GM12878 (cell line): Measurements from ENCODE around the gene FAM53B. TPM values are rescaled to one million over a fixed set of nuclear protein-coding genes. Genes with fewer than 3 reads are reported as not detected.

Experiments
- ATAC-seq: fragments of 200-7000 bp; cut with Tn5 transposase; 3 replicates; pipeline ENCODE4 v1.9.1; 2020; ENCODE audit warnings: mild to moderate bottlenecking, moderate library complexity
- BruUV-seq: library from RNA; stranded (reverse); fragments of 400-500 nt; replicated peaks from 2 replicates; lab custom pipeline; 2021; lab: Mats Ljungman, UMichigan
- CTCF ChIA-PET: fragments of 300-600 bp; sonication (Branson Sonifier 250); formaldehyde crosslinking; extraction: SDS; loops from one replicate; lab custom pipeline; 2021; ENCODE audit warnings: inconsistent platforms; lab: Yijun Ruan, JAX
- POLR2A ChIA-PET: fragments of 350-600 bp; formaldehyde crosslinking; extraction: SDS; loops from one replicate; lab custom pipeline; 2021; ENCODE audit warnings: inconsistent platforms; lab: Charles Lee
- RAD21 ChIA-PET: fragments of 300-600 bp; sonication (Branson Sonifier 250); formaldehyde crosslinking; loops from one replicate; lab custom pipeline; 2023; ENCODE audit warnings: antibody characterized with exemption; ENCODE audit not compliant: unreplicated experiment; lab: Charles Lee
- SMC1A ChIA-PET: fragments of 300-600 bp; sonication (Branson Sonifier 250); formaldehyde crosslinking; loops from one replicate; lab custom pipeline; 2023; ENCODE audit not compliant: unreplicated experiment, uncharacterized antibody; lab: Charles Lee
- DNase-seq: peaks from one replicate; pipeline ENCODE4 v3.0.0-alpha.2; 2011; ENCODE audit warnings: low read depth, low spot score
- FAIRE-seq: peaks from 3 replicates; lab custom pipeline; 2011; peaks lifted over from hg19 to GRCh38; lab: Jason Lieb, UNC
- H2AFZ ChIP-seq: 2 replicates; pipeline ENCODE4 v1.6.0; 2011; ENCODE audit warnings: low read depth, low read length, control low read depth; ENCODE audit not compliant: control insufficient read depth
- H3K27ac ChIP-seq: 2 replicates; pipeline ENCODE4 v1.5.1; 2011; ENCODE audit warnings: control low read depth; ENCODE audit not compliant: control insufficient read depth, insufficient read depth
- H3K27me3 ChIP-seq, 2 experiments: replicated peaks in 1 of 2; 2 replicates each; pipeline versions ENCODE4 v1.6.0 to v1.6.1; 2011; ENCODE audit warnings: low read length in 1 of 2; ENCODE audit not compliant: control insufficient read depth in 2 of 2, insufficient read depth in 2 of 2
- H3K36me3 ChIP-seq, 2 experiments: 2 replicates each; pipeline ENCODE4 v1.5.1; 2011; ENCODE audit warnings: low read length in 1 of 2; ENCODE audit not compliant: control insufficient read depth in 2 of 2, insufficient read depth in 2 of 2
- H3K4me1 ChIP-seq: 2 replicates; pipeline ENCODE4 v1.6.1; 2011; ENCODE audit warnings: mild to moderate bottlenecking, low read length, moderate library complexity, mixed read lengths; ENCODE audit not compliant: control insufficient read depth, insufficient read depth
- H3K4me2 ChIP-seq: 2 replicates; pipeline ENCODE4 v1.6.0; 2011; ENCODE audit warnings: control low read depth; ENCODE audit not compliant: control insufficient read depth, insufficient read depth
- H3K4me3 ChIP-seq: fragments of 200-600 bp; sonication (generic); 2 replicates; pipeline ENCODE4 v1.5.1; 2016
- H3K79me2 ChIP-seq: 2 replicates; pipeline ENCODE4 v1.6.0; 2011; ENCODE audit warnings: low read length; ENCODE audit not compliant: control insufficient read depth, insufficient read depth
- H3K9ac ChIP-seq: 2 replicates; pipeline ENCODE4 v1.8.0; 2011; ENCODE audit warnings: low read length, control low read depth, mixed read lengths; ENCODE audit not compliant: control insufficient read depth, insufficient read depth
- H3K9me3 ChIP-seq: replicated peaks from 3 replicates; pipeline ENCODE4 v1.5.1; 2011; ENCODE audit warnings: mild to moderate bottlenecking, low read length; ENCODE audit not compliant: control insufficient read depth, insufficient read depth
- H4K20me1 ChIP-seq: 2 replicates; pipeline ENCODE4 v1.6.0; 2011; ENCODE audit not compliant: control insufficient read depth, insufficient read depth
- MTA2 ChIP-seq: fragments of 450-650 bp; IDR thresholded peaks from 2 replicates; pipeline ENCODE4 v1.6.1; 2016; ENCODE audit warnings: low read depth, mild to moderate bottlenecking, moderate library complexity
- NFYA ChIP-seq: IDR thresholded peaks from 2 replicates; pipeline ENCODE4 v1.6.1; 2011; ENCODE audit warnings: low read depth, mild to moderate bottlenecking, low read length, improper control_type of control experiment, borderline replicate concordance
- NR2C1 ChIP-seq: fragments of 450-650 bp; IDR thresholded peaks from 2 replicates; pipeline ENCODE4 v1.6.1; 2017; ENCODE audit warnings: antibody characterized with exemption, mild to moderate bottlenecking, moderate library complexity
- RUNX3 ChIP-seq: IDR thresholded peaks from 2 replicates; pipeline ENCODE4 v1.6.1; 2012; ENCODE audit warnings: low read length, inconsistent platforms
- STAT3 ChIP-seq: IDR thresholded peaks from 2 replicates; pipeline ENCODE4 v1.6.1; 2011; ENCODE audit warnings: low read depth, low read length, improper control_type of control experiment
- WGBS: methylation state at CpG from one replicate; pipeline ENCODE4 v1.1.6; 2016; ENCODE audit warnings: low lambda C conversion rate; ENCODE audit not compliant: insufficient replicate concordance, insufficient coverage; ENCODE audit errors: missing lambda C conversion rate; 5-methylcytosine and 5-hydroxymethylcytosine counted together
- in situ Hi-C: fragments of 300-500 bp; cut with MboI; formaldehyde crosslinking; loops from 9 replicates; pipeline ENCODE4 v1.14.3; 2018; ENCODE audit warnings: mixed read lengths
- intact Hi-C: fragments of 100-400 bp; cut with micrococcal nuclease; formaldehyde crosslinking; loops from one replicate; pipeline ENCODE4 v1.14.2; 2022; ENCODE audit not compliant: unreplicated experiment
- polyA plus RNA-seq, 11 experiments: library from polyadenylated mRNA; depleted of rRNA in 4 of 11; unstranded in 6 of 11; stranded (reverse) in 5 of 11; fragments of >200 nt; fragmentation: Nextera tagmentation in 4 of 11; fragmentation: Illumina TruSeq in 1 of 11; extraction: Ambion mirVana in 4 of 11; extraction: Trizol in 1 of 11; gene quantifications; 1 replicate in 1 of 11; 2 replicates in 10 of 11; pipeline versions ENCODE4 v1.2.1 to v1.2.3, GENCODE V29; 2011 to 2016; ENCODE audit warnings: inconsistent platforms in 2 of 11, missing spikeins in 2 of 11, low read depth in 1 of 11
- total RNA-seq, 4 experiments: library from RNA; depleted of rRNA in 3 of 4; stranded (reverse); fragments of >200 nt in 3 of 4; fragmentation: Illumina TruSeq in 1 of 4; extraction: Trizol in 1 of 4; gene quantifications; 2 replicates each; pipeline versions ENCODE4 v1.2.1 to v1.2.3, GENCODE V29; 2013 to 2021
- TF ChIP-seq, protein P1 (sequence below): fragments of 450-650 bp; IDR thresholded peaks from 2 replicates; pipeline ENCODE4 v1.6.1; 2016; ENCODE audit warnings: mild to moderate bottlenecking, moderate library complexity, borderline replicate concordance

The FAM53B gene
- total and polyA plus RNA-seq, 10 of the 15 experiments (the other 5 are each of a cell fraction or from before 2014, with no cell fraction given) = 0.05 to 26.3 (median 8.1) TPM

GRCh38 chr10:124730790-124731189 is 13.4 kb downstream of the FAM53B start:
- H3K4me3 ChIP-seq = no peak overlapping the region
- H3K4me2 ChIP-seq = no peak overlapping the region
- no peak for TF ChIP-seq NR2C1
- no peak for TF ChIP-seq NFYA
- TF ChIP-seq MTA2 = no peak
- peak; percentile 31; the same call in 1 of the 2 replicates for TF ChIP-seq RUNX3
- no peak for TF ChIP-seq STAT3
- TF ChIP-seq, protein P1, sequence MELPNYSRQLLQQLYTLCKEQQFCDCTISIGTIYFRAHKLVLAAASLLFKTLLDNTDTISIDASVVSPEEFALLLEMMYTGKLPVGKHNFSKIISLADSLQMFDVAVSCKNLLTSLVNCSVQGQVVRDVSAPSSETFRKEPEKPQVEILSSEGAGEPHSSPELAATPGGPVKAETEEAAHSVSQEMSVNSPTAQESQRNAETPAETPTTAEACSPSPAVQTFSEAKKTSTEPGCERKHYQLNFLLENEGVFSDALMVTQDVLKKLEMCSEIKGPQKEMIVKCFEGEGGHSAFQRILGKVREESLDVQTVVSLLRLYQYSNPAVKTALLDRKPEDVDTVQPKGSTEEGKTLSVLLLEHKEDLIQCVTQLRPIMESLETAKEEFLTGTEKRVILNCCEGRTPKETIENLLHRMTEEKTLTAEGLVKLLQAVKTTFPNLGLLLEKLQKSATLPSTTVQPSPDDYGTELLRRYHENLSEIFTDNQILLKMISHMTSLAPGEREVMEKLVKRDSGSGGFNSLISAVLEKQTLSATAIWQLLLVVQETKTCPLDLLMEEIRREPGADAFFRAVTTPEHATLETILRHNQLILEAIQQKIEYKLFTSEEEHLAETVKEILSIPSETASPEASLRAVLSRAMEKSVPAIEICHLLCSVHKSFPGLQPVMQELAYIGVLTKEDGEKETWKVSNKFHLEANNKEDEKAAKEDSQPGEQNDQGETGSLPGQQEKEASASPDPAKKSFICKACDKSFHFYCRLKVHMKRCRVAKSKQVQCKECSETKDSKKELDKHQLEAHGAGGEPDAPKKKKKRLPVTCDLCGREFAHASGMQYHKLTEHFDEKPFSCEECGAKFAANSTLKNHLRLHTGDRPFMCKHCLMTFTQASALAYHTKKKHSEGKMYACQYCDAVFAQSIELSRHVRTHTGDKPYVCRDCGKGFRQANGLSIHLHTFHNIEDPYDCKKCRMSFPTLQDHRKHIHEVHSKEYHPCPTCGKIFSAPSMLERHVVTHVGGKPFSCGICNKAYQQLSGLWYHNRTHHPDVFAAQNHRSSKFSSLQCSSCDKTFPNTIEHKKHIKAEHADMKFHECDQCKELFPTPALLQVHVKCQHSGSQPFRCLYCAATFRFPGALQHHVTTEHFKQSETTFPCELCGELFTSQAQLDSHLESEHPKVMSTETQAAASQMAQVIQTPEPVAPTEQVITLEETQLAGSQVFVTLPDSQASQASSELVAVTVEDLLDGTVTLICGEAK = peak; percentile 87
- no peak overlapping the region for H2AFZ ChIP-seq
- peaks cover 2% of the 10 kb centered on the region in 2 experiments; a peak in 2 of 4 replicates for H3K36me3 ChIP-seq
- no peaks in the 10 kb centered on the region for H3K27me3 ChIP-seq
- BruUV-seq = no TSS peak
- no peaks in the 10 kb centered on the region for H3K9me3 ChIP-seq
- no peaks in the 10 kb centered on the region for H4K20me1 ChIP-seq
- in situ Hi-C loops (no loop called here), intact Hi-C loops (no loop called here)
- H3K9ac ChIP-seq = no peak overlapping the region
- no peak for ATAC-seq
- peaks cover 59% of the 10 kb centered on the region for H3K4me1 ChIP-seq
- ChIA-PET CTCF (interaction anchor here (0.7 to 21.9 kb wide), 5 partner anchors 8 to 82 kb away, joined by 3 to 319 read pairs (median 28); no protein-coding TSS in a partner anchor), SMC1A (interaction anchor here (1.0 to 21.7 kb wide), 9 partner anchors 8 to 88 kb away, joined by 3 to 351 read pairs (median 25); no protein-coding TSS in a partner anchor), RAD21 (interaction anchor here (3.7 to 5.2 kb wide), 3 partner anchors 10 to 42 kb away, joined by 19 to 51 read pairs (median 28); no protein-coding TSS in a partner anchor), POLR2A (interaction anchor here (2.0 to 3.9 kb wide), 4 partner anchors 11 to 42 kb away, joined by 11 to 22 read pairs (median 14); no protein-coding TSS in a partner anchor)
- DNase-seq = no peak
- WGBS = 63% methylated on average over 3 of the region's 3 CpGs
- FAIRE-seq = no peak
- peaks cover 29% of the 10 kb centered on the region for H3K79me2 ChIP-seq
- no peak overlapping the region for H3K27ac ChIP-seq
